NOMO-1 (cell line): ENCODE measurements around the gene VMP1.
"Not testable (repeated sequence)": the region's sequence is repeated elsewhere in the genome, so short reads cannot be mapped to it uniquely, and the experiment has no call there.

Source experiments
- DNase-seq, 2 experiments: peaks; one replicate each; lab custom pipeline; 2025; ENCODE audit not compliant: unreplicated experiment in 2 of 2; lab: John Stamatoyannopoulos, UW

The VMP1 gene

DNA sequence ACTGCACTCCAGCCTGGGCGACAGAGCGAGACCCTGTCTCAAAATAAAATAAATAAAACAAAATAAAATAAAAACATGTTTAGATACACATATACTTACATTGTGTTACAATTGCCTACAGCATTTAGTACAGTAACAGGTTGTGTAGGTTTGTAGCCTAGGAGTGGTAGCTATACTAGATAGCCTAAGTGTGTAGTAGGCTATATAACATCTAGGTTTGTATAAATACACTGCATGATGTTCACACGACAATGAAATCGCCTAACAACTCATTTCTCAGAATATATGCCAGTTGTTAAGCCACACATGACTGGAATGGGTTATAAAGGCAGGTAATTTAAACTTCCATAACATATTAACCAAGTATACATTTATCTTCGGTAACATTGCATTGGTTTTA lies 94.7 kb downstream of the VMP1 start:
- DNase-seq: no peak

DNA sequence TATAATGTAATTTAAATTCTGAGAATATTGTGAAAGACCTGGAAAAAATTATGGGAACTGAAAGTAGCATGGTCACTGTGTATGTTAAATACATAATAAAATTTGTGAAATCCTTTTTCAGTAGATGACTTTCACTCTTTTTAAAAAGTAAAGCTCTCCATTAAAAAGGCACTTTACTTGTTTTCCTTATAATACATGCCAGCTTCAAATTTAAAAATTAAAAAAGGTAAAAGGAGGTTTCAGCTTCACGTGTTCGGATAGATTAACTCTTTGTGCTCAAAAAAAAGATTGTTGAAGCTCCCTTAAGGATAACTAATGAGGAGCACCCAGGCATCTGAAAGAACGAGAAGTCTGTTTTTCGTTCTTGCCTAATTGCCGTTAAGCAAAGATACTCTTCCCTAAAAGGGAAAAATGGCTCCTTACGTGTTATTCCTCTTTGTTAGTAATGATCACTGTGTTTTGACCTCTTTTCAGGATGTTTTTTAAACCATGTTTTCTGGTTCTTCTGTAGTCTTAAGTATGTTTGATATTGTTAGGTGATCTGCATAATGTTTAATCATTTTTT lies 97.5 kb downstream of the VMP1 start:
- peak; percentile 54 to 90 for DNase-seq

DNA sequence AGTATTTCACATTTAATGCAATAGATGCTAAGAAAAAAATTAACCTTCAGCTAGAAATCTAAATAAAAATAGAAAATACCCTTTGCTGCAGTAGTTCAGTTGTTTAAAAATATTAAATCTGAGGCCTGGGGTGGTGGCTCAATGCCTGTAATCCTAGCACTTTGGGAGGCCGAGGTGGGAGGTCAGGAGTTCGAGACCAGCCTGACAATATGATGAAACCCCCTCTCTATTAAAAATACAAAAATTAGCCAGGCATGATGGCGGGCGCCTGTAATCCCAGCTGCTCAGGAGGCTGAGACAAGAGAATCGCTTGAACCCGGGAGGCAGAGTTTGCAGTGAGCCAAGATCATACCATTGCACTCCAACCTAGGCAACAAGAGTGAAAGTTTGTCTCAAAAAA lies 98.9 kb downstream of the VMP1 start:
- DNase-seq: not testable (repeated sequence)

DNA sequence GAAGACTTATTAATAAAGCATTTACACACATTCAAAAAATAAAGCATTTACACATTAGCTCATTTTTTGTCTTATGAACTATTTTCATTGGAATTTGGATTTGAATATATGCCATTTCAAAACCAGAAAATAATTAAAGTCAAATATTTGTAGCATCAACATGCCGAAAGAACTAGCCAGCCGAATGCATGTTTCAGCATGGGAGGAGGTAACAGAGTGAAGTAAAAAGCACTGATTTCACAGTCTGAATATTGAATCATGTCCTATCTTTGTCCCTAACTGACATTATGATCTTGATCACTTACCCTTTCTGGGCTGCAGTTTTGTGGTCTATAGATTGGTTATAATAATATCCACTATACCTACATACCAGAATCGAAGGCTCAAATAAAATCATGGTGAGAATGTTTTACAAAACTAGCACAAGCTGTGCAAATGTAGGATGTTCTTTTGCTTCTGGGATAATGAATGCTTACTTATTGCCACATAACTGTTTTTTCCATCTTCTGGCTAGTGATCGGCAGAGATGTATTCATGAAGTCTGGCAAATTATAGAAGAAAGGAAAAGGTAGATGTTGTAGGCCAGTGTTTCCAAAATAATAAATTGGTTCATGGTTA lies 100.5 kb downstream of the VMP1 start:
- DNase-seq: no peak

DNA sequence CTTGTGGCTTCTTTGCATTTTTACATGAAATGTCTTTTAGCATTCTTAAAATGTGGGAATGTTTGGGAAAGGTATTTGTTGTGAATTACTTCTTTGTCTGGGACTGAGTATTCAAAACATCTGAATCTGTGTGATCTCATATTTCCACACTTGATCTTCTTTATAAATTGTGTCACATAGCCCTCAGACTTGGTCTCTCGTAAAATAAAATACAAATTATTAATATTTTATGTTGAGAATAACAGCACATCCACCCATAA lies 103.4 kb downstream of the VMP1 start:
- DNase-seq: no peak

DNA sequence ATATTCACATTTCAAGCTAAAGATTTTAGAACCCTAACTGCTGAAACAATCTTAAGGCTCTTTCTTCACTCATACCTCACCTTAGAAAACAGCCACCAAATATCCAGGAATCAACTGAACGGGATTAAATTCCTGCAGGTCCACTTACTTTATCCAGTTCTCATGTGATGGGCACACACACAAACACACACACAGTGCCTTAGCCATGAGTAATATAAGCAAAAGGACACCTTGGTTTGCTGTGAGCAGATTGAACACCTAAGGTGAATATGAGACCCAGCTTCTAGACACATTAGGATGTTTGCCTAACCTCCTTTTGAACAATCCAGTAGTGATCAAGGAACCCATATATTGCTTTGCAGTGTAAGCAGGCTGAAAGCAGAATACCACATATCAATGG lies 103.8 kb downstream of the VMP1 start:
- no peak for DNase-seq

DNA sequence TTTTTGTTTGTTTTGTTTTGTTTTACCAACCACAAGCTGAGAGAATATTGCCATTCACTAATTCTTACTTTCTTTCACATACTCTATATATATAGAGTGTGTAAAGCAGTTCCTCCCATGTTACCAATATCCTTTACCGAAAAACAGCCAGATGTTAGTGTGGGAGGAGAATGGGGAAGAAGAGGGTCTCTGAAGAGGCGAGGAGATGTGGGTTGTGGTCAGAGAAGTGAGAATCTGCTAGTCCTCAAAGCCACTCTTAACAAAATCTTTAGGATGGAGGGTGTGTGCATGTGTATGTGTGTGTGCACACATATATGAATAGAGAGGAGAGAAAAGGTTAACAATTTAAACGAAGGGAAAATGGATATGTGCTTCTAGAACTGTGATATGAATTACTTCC lies 104.7 kb downstream of the VMP1 start:
- DNase-seq: no peak

DNA sequence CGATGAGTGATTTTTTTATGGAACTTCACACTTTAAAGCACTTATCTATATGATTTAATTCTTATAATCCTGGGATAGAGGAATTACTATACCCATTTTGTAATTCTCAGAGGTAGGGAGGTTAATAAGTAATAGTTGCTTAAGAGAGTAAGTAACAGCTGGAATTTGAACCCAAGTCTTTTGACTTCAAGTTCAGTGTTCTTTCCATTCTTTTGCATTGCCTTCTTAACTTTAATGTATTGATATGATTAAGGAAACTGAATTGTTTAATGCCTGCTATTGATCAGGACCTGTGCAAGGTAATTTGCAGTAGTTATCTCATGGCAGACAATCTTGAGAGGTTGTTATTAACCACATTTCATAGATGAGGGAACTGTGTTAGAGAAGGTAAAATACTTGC lies 106.8 kb downstream of the VMP1 start:
- DNase-seq: no peak

DNA sequence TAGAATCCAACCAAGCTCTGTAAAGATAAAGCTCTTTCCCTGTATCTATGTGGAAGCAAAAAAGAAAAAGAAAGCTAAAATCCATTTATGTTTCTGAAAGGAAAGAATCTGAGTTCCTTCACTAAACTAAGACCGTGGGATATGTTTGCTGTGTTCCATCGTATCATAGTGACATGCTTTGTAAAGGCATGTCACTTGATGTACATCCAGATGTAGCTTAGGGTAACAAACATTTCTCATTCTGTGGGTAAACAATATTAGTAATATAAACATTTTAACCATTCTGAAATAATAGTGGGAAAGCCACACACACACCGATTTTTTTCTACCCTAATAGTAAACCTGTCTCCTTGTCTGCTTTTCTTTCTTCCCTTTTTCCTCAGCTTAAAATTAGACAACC lies 107.2 kb downstream of the VMP1 start:
- no peak for DNase-seq

DNA sequence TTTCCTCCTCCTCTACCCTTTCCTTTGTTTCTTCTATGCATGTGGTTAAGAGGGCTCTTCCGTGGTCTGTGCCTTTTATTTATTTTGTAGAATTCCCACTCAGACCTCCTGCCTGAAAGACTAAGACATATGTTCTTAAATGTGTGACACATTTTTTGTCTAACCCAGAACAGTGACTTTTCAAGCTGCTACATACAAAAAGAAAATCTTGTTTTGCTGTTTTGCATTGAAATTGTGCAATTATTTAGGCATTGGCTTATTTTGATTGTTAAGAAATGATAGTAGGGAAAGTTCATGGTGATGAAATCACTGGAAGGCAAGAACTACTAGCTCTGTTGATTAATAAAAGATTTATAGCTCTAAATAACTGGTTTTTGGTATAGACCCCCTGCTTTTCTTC lies 108.5 kb downstream of the VMP1 start:
- DNase-seq: no peak

DNA sequence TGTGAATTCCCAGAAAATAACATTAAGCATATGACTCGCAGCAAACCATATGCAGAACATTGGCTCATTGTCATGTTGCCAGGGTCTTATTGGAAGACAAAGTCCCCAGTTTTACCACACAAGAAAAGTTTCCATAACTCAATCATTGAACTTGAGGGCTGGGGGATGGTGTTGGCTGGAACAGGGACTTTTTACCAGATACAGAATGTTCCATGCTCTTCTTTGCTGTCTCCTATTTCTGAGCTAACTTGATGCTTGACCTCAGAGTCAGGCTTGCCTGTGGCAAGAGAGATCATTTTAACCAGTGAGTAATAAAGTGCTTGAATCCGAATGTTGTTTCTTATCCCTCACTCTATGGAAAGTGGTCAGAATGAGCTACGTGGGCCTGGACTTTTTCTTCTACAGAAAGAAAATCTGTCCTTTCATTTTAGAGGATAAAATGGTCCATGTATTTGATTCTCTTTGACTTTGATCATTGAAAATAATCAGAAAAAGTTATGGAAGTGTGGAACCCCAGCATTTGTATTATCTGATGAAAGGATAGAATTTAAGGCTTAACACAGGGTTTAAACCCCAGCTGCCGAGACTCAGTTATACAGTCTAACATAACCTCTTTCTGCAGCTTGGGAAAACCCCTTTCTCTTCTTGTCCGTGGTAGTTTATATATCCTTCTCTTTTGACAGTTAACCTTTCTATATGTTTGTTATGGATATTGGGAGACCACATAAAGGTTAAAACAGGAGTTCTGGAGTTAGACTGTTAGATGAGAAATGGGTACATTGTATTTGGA lies 118.3 kb downstream of the VMP1 start:
- no peak for DNase-seq

DNA sequence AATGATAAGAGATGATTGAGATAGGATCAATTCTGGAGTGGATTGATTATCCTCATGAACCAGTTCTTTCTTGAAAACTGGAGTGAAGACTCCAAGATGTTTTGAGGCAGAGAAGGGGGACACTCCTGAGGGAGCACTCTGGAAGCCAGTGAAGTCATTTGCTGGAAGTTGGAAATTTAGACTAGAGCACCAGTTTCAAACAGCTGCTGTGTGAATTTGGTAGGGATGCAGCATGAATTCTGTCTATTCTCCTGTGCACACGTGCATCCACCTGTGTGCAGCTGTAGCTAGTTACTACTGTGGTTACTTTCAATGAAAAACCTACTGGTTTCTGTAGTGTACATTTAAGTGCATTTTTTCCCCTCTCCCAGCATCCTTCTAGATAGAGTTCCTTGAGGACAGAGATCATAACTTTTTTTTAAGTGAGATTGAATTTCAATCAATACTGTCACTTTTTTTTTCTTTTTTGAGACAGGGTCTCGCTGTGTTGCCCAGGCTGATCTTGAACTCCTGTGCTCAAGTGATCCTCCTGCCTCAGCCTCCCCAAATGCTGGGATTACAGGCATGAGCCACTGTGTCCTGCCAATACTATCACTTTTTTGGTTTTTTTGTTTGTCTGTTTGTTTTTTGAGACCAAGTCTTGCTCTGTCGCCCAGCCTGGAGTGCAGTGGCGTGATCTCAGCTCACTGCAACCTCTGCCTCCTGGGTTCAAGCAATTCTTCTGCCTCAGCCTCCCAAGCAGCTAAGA lies 119.4 kb downstream of the VMP1 start:
- DNase-seq: no peak

DNA sequence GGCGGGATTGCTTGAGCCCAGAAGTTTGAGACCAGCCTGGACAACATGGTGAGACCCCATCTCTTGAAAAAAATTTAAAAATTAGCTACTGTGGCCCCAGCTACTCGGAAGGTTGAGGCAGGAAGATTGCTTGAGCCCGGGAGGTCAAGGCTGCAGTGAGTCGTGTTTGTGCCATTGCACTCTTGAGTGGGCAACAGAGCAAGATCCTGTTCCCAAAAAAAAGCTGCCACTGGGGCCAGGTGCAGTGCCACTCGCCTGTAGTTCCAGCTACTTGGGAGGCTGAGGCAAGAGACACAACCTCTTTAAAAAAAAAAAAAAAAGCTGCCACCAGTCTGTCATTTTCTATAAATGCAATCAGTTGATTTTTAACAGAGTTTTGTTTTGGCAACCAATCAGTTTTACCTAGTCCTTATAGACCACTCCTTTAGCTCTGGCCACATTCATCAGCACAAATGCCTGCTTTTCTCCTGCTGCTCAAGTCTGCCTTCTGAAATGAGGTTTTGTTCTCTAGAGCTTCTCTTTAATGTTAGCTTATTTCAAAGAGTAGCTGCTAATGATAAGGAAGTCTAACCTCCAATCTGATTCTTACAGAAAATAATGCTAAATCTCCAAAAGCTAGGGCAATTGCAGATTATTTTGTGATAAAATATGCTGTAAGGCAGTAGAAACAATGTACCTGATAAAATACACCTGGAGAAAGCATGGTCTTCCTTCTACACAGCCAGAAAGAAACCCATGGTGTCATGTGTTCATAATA lies 120.4 kb downstream of the VMP1 start:
- no peak for DNase-seq

DNA sequence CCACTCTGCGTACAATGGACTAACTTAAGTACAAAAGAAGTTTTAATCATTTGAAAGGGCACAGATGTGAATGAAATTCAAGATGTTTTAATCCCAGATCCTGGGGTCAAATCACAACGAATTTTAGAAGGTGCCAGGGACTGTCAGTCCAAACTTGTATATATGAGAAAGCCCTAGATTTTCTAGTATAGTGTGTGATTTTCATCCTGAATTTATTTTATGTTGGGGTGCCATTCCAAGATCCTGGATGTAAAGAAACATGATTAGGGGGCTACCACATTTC lies 121.0 kb downstream of the VMP1 start:
- DNase-seq: no peak

DNA sequence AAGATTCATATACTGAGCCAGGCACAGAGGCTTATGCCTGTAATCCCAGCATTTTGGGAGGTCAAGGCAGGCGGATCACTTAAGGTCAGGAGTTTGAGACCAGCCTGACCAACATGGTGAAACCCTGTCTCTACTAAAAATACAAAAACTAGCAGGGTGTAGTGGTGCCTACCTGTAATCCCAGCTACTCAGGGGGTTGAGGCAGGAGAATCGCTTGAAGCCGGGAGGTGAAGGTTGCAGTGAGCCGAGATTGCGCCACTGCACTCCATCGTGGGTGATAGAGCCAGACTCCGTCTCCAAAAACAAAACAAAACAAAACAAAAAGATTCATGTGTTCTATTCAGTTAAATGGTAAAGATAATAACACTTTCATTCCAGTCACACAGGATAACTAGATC lies 121.4 kb downstream of the VMP1 start:
- not testable (repeated sequence) for DNase-seq

DNA sequence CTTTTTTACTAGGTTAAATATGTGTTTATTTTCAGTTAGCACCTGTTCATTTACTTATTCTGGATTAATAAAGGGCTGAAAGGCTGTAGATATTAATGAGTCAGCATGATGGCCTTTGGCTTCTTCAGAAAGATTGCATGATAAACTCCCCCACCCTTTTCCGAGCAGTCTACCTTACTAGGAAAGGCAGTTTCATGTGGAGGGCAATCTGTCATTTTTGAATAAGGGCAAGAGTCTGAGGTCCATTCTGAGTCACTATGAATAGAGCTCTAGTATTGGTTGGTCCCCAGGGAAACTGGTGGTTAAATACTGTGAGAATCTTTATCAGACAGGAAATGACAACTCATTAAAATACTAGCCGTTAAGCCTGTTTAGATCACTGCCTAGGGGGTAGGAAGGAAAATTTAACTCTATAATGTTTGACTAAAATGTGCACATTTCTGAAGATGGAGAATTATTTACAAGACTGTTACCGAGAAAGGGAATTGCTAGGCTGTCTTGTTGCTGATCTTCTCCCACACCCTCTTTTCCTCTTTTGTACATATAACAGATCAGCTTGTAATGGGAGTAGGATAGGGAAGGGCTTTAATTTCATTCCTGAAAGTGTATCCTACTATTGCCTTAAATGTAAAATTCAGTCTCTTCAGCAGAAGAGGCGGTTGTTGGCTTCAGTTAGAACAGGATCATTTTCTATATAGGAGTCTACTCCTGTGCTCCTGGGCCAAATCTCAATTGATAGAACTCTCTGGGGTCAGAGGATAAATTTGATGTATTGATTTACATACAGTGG lies 122.0 kb downstream of the VMP1 start:
- DNase-seq: peak; percentile 93 to 99

DNA sequence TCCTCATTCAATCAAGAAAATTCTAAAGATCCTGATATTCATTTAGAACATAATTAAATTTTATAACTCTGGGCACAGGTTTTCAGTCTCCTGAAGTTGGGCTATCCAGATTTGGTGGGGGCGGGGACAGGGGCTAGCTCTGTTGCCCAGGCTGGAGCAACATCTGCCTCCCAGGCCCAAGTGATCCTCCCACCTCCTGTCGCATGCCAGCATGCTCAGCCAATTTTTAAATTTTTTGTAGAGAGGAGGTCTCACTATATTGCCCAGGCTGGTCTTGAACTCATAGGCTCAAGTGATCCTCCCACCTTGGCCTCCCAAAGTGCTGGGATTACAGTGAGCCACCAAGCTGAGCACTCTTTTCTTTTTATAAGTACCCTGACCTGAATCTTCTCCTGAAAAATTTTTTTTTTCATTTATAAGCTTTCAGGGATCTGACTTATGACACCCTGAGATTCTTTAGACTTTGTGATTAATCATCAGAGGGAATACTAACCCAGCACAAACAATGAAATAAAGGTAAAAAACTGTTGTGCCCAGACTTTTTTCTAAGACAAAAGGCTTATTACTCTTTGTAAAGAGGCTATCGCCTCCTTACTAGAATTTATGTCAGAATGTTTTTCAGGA lies 122.7 kb downstream of the VMP1 start:
- DNase-seq: no peak

DNA sequence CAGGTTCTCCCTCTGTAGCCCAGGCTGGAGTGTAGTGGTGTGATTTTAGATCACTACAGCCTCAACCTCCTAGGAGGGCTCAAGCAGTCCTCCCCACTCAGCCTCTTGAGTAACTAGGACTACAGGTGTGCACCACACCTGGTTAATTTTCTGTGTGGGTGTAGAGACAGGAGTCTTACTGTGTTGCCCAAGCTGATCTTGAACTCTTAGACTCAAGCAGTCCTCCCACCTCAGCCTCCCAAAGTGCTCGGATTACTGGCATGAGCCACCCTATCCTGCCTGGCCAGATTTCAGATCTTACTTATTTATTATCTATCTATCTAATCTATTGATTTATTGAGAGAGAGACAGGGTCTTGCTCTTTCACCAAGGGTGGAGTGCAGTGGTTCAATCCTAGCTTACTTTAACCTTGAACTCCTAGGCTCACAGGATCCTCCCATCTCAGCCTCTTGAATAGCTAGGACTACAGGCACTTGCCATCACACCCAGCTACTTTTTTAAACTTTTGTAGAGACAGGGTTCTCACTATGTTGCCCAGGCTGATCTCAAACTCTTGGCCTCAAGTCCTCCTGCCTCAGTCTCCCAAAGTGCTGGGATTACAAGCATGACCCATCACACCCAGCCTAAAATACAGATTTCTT lies 123.5 kb downstream of the VMP1 start:
- DNase-seq: no peak

DNA sequence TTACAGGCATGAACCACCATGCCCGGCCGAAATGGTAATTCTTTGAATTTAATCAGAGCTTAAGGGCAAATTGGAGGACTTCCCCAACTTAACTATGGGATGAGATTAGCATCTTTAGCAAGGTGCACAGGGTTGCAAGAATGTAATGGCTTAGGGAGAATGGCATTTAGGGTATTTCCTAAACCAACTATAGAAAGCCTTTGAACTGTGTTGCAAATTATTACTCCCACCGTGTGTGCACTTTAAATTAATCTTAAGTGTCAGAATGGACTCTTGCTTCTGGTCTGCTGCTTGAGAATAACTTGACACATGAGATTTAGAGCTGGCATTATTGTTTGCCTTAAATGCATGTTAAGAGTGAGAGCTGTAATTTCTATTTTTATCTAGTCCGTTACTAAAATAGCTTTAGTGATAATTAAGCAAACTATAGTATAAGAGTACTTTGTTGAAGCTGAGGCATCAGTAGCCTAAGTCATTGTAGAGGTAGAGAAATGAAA lies 125.5 kb downstream of the VMP1 start:
- no peak for DNase-seq
